ENCODE data around the gene RXRB. TPM values are rescaled to one million over a fixed set of nuclear protein-coding genes. Genes with fewer than 3 reads are reported as not detected.

Gene RXRB
- total and polyA plus RNA-seq, 2 donors (not counting 3 experiments of a cell fraction or from before 2014, with no cell fraction given): 43.4 to 44.4 TPM

- H3K36me3 ChIP-seq (ENCODE audit: control insufficient read depth in 2 of 2, extremely low read depth in 1 of 2, insufficient read depth in 2 of 2, low read length in 2 of 2): peaks cover 3 to 7% of the 10 kb centered on the region in 2 experiments
- TF ChIP-seq POLR2A (IDR thresholded peaks at IDR 0.05; ENCODE audit: low read depth, low read length) (peak; percentile 93), POLR2AphosphoS5 (IDR thresholded peaks at IDR 0.05; ENCODE audit: insufficient read depth, low read depth, low read length) (peak; percentile 85), CTCF (IDR thresholded peaks at IDR 0.05; ENCODE audit: extremely low read depth in 1 of 2, insufficient read depth in 1 of 2, low read depth in 1 of 2, low read length in 2 of 2) (no peak)
- TF ChIP-seq, protein P1, sequence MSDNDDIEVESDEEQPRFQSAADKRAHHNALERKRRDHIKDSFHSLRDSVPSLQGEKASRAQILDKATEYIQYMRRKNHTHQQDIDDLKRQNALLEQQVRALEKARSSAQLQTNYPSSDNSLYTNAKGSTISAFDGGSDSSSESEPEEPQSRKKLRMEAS (IDR thresholded peaks at IDR 0.05; ENCODE audit: insufficient read depth, insufficient read length): no peak
- FAIRE-seq: peak; percentile 60
- peak within 1 kb of the TSS; percentile 97 for H3K9ac ChIP-seq (replicated peaks; ENCODE audit: extremely low read depth, insufficient read depth, low read length)
- peak; percentile 79 for DNase-seq (ENCODE audit: low read depth, low spot score)
- H3K79me2 ChIP-seq (ENCODE audit: control insufficient read depth, insufficient read depth, low read length): peaks cover 2% of the 10 kb centered on the region
- H2AFZ ChIP-seq (ENCODE audit: low read depth, low read length): peak within 1 kb of the TSS; percentile 79
- H3K27ac ChIP-seq (ENCODE audit: insufficient read depth, low read depth, low read length): peak within 1 kb of the TSS; percentile 95
- H3K4me1 ChIP-seq (ENCODE audit: control insufficient read depth, extremely low read depth, insufficient read depth, low read length): peaks cover 28% of the 10 kb centered on the region
- H3K4me3 ChIP-seq (replicated peaks in 1 of 3; ENCODE audit: insufficient read depth in 1 of 3, low read depth in 1 of 3, low read length in 3 of 3): peak within 1 kb of the TSS; percentile 83 to 85 (median 85)
- intact Hi-C loops (cut with micrococcal nuclease) (loop anchor here (1.0 kb wide), 1 partner anchor 40 kb away; no protein-coding TSS in a partner anchor), dilution Hi-C loops (cut with MboI; ENCODE audit: extremely low pct_ligation_motif_present, low sequenced_read_pairs) (no loop called here)
- ChIA-PET CTCF (interaction anchor here (0.7 to 2.7 kb wide), 4 partner anchors 11 to 224 kb away, joined by 3 to 29 read pairs (median 6); no protein-coding TSS in a partner anchor), POLR2A (interaction anchor here (0.6 to 1.2 kb wide), 4 partner anchors 11 to 237 kb away, joined by 3 to 4 read pairs (median 4); partner anchors contain the start of genes RPS18 and VPS52)
- no peaks in the 10 kb centered on the region for H4K20me1 ChIP-seq (replicated peaks; ENCODE audit: control insufficient read depth, extremely low read depth, insufficient read depth, low read length)
- H3K9me1 ChIP-seq (replicated peaks; ENCODE audit: control insufficient read depth, extremely low read depth, insufficient read depth, low read length): no peaks in the 10 kb centered on the region
- BruUV-seq (replicated peaks): TSS peak; percentile 100
- H3K4me2 ChIP-seq (ENCODE audit: insufficient read depth, low read length): peak within 1 kb of the TSS; percentile 93
- H3K9me3 ChIP-seq (replicated peaks; ENCODE audit: control insufficient read depth, insufficient read depth, low read length): no peaks in the 10 kb centered on the region
- H3K27me3 ChIP-seq (ENCODE audit: control insufficient read depth in 2 of 2, insufficient read depth in 2 of 2, low read length in 2 of 2): peaks cover 2 to 5% of the 10 kb centered on the region in 2 experiments
Measured at GRCh38 chr6:33208091-33208967, 7.9 kb upstream of the RXRB start, which contains the start of gene RING1. Gene RING1, plus strand, starts transcription at chr6:33208500. Its CDS starts 323 bp downstream, at chr6:33208823.
